Measurements from ENCODE around the gene BIVM. TPM values are rescaled to one million over a fixed set of nuclear protein-coding genes. Genes with fewer than 3 reads are reported as not detected.

Gene BIVM
- total RNA-seq, 1 donor from 2014 or later, result 7.9 TPM

DNA sequence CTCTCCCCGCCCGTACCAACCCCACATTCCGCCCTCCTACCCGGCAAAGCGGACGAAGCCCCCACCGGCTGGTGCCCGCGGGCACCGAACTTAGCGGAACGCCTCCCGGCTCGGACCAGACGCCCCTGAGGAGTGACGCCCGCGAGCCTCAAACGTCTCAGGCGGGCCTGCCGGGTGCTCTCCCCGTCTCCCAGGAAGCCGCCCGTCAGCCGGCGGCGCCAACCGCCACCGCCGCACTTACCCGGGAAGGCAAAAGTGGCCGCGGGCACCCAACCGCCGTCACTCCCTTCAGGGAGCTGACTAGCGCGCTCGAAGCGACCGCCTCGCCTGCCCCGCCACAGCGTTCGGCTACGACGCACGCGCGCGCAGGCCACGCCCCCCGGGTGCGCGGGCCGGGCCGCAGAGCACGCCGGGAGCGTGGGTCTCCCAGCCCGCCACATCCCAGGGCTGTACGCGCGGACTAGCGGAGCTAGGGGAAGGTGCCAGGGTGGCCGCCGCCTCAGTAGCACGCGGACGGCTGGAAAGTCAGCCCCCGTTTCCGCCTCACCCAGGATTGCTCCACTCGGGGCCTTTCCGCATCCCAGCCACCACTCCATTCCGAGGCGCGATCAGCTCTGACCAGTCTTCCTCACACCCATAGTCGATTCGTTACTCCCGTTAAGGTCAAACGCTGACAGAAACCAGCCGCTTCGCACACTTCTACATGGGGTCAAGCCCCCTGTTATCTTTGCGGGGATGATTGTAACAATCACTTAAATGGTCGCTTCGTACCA is 25.3 kb upstream of the BIVM start, which contains the start of gene TEX30:
TEX30 (minus strand) TSS at position 346 of the 773 bp plus-strand sequence. CDS start 3,760 bp downstream, outside the sequence.
- TF ChIP-seq, protein P1, sequence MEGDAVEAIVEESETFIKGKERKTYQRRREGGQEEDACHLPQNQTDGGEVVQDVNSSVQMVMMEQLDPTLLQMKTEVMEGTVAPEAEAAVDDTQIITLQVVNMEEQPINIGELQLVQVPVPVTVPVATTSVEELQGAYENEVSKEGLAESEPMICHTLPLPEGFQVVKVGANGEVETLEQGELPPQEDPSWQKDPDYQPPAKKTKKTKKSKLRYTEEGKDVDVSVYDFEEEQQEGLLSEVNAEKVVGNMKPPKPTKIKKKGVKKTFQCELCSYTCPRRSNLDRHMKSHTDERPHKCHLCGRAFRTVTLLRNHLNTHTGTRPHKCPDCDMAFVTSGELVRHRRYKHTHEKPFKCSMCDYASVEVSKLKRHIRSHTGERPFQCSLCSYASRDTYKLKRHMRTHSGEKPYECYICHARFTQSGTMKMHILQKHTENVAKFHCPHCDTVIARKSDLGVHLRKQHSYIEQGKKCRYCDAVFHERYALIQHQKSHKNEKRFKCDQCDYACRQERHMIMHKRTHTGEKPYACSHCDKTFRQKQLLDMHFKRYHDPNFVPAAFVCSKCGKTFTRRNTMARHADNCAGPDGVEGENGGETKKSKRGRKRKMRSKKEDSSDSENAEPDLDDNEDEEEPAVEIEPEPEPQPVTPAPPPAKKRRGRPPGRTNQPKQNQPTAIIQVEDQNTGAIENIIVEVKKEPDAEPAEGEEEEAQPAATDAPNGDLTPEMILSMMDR (IDR thresholded peaks at IDR 0.05; ENCODE audit: insufficient read depth, low read length, severe bottlenecking), result no peak
- peak within 1 kb of the TSS; percentile 66 for H3K4me3 ChIP-seq (ENCODE audit: low read depth, low read length)
- FAIRE-seq (no peak), DNase-seq (ENCODE audit: low read depth) (peak; percentile 62)
- H3K36me3 ChIP-seq (ENCODE audit: control insufficient read depth, insufficient read depth, low read length), result no peaks in the 10 kb centered on the region
- H3K27me3 ChIP-seq (ENCODE audit: control insufficient read depth, insufficient read depth, low read length), result no peaks in the 10 kb centered on the region

DNA sequence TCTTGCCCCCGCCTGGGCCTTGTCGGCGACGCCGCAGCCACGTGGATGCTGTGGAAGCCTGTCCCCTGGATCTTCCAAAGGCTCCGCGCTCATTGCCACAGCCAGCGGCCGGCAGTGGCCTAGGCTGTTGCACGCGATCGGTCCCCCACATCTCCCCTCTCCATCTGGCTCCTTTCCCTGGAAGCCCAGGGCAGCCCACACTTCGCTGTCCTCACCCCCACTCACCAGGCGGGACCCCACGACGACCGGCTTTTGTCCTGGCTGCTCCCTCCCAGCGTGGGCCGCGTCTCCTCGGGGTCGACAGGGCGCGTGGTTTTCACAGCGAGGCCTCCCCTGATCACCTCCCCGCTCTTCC is 24.7 kb upstream of the BIVM start:
- Histone ChIP-seq H3K27me3 (ENCODE audit: control insufficient read depth, insufficient read depth, low read length) (no peaks in the 10 kb centered on the region), H3K4me3 (ENCODE audit: low read depth, low read length) (peak overlapping the region; percentile 66), H3K36me3 (ENCODE audit: control insufficient read depth, insufficient read depth, low read length) (no peaks in the 10 kb centered on the region)
- DNase-seq (ENCODE audit: low read depth) (no peak), FAIRE-seq (no peak)
- TF ChIP-seq, protein P1 (IDR thresholded peaks at IDR 0.05; ENCODE audit: insufficient read depth, low read length, severe bottlenecking), result no peak

DNA sequence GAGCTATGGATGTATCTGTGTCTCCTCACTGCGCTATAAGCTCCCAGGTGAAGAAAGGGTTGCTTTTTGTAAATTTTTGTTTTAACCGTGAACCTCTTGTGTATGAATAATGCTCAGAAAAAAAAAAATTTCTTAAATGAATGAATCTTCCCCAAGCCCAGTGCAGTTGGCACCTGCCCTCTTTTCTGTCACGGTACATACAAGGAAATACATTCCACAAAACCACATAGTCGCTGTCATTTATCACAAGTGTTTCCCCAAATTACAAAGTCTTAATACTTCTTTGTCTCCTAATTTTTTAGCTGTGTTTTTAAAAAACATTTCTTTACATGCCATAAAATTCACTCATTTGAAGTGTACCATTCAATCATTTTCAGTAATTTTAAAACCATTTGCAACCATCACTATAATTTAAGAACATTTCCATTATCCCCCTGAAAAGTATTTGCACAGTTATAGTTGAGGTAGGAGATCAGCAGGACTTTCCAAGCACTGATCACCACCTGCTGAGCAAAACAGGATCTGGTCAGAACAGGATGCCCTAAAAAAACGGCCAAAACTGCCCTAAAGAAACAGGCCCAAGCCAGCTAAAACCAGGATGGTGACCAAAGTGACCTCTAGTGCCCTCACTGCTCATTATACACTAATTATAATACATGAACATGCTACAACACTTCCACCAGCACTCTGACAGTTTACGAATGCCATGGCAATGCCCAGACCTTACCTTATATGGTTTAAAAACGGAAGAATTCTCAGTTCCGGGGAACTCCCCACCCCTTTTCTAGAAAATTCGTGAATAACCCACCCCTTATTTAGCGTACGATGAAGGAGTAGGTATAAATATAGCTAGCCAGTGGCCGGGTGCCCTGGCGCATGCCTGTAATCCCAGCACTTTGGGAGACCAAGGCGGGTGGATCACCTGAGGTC is 24.1 kb upstream of the BIVM start:
- Histone ChIP-seq H3K27me3 (ENCODE audit: control insufficient read depth, insufficient read depth, low read length) (no peaks in the 10 kb centered on the region), H3K36me3 (ENCODE audit: control insufficient read depth, insufficient read depth, low read length) (no peaks in the 10 kb centered on the region), H3K4me3 (ENCODE audit: low read depth, low read length) (no peak overlapping the region)
- DNase-seq (ENCODE audit: low read depth) (no peak), FAIRE-seq (no peak)
- TF ChIP-seq, protein P1 (IDR thresholded peaks at IDR 0.05; ENCODE audit: insufficient read depth, low read length, severe bottlenecking), result no peak

DNA sequence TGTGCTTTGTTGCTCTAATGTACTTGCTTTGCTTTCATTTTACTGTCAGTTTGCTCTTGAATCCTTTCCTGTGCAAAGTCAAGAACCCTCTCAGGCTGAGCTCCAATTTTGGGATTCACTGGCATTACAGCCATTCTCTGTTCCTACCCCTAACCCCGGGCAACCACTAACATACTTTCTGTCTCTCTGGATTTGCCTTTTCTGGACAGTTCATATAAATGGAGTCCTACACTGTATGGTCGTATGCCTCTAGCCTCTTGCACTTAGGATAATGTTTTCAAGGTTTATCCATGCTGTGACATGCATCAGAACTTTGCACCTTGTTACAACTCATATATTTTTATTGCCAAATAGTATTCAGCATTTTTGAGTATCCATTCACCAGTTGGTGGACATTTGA is 22.6 kb upstream of the BIVM start:
- Histone ChIP-seq H3K27me3 (ENCODE audit: control insufficient read depth, insufficient read depth, low read length) (no peaks in the 10 kb centered on the region), H3K36me3 (ENCODE audit: control insufficient read depth, insufficient read depth, low read length) (no peaks in the 10 kb centered on the region), H3K4me3 (ENCODE audit: low read depth, low read length) (no peak overlapping the region)
- FAIRE-seq (no peak), DNase-seq (ENCODE audit: low read depth) (no peak)
- TF ChIP-seq, protein P1 (IDR thresholded peaks at IDR 0.05; ENCODE audit: insufficient read depth, low read length, severe bottlenecking), result no peak

DNA sequence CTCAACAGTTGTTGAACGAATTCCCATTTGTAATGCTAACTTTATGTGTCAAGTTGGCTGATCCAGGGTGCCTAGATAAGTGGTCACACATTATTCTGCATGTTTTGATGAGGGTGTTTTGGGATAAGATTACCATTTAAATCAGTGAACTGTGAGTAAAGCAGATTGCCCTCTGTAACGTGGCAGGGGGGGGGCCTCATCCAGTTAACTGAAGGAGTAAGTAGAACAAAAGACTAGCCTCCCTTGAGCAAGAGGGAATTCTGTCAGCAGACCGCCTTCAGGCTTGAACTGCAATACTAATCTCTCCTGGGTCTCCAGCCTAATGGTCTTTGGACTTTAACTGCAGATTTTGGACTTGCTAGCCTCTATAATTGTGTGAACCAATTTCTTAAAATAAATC is 21.2 kb upstream of the BIVM start:
- Histone ChIP-seq H3K36me3 (ENCODE audit: control insufficient read depth, insufficient read depth, low read length) (no peaks in the 10 kb centered on the region), H3K4me3 (ENCODE audit: low read depth, low read length) (no peak overlapping the region), H3K27me3 (ENCODE audit: control insufficient read depth, insufficient read depth, low read length) (no peaks in the 10 kb centered on the region)
- TF ChIP-seq, protein P1 (IDR thresholded peaks at IDR 0.05; ENCODE audit: insufficient read depth, low read length, severe bottlenecking), result no peak
- DNase-seq (ENCODE audit: low read depth), result no peak
- FAIRE-seq, result no peak

Data from bronchial epithelial cell (primary cell).